GM12864 (cell line): Measurements from ENCODE around the gene PGAP3.

ENCODE experiments used
- DNase-seq: peaks from one replicate; pipeline ENCODE4 v3.0.0-alpha.2; 2011; ENCODE audit warnings: low read depth
- H3K4me3 ChIP-seq: 2 replicates; pipeline ENCODE4 v1.5.1; 2011; ENCODE audit warnings: mild to moderate bottlenecking, low read depth, low read length, control low read depth
- TF ChIP-seq, protein P1 (sequence below): IDR thresholded peaks from 2 replicates; pipeline ENCODE4 v1.5.1; 2011; ENCODE audit warnings: low read depth, mild to moderate bottlenecking, moderate library complexity, low read length, control low read depth, inconsistent platforms; ENCODE audit errors: missing control alignments

Gene PGAP3

DNA sequence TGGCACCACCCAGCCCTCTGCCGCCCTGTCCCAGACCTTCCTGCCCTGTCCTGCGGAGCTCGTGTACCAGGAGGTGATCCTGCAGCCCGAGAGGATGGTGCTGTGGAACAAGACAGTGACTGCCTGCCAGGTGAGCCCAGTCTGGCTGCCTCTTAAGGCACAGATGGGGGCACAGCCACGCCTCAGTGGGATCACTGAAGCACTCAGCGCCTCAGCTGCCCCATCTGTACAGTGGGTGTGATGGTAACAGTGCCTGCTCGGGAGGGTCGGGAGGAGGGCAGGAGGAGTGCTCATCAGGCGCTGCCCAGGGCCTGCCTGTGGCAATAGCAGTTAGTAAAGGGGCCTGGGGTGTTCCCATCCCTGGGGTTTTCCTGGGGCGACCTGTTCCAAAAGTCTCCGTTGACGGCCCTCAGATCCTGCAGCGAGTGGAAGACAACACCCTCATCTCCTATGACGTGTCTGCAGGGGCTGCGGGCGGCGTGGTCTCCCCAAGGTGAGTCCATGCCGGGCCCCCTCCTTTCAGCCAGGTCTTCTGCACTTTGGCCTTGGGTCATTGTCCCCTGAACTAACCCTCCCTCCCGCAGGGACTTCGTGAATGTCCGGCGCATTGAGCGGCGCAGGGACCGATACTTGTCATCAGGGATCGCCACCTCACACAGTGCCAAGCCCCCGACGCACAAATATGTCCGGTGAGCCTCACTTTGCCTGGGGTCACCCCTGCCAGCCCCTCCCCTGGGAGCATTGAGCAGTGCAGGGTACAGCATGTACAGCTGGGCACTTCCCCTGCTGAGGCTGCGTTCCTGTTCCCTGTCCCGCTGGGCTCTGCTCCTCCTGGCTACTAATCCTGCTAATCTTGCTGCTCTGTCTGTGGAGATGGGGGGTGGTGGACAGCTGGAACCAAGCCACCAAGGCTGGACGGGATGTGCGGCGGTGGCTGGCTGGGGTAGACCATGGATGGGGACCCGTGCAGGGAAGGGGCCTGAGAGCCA, 27.2 kb downstream of the PGAP3 start:
- no peak for DNase-seq
- no peak overlapping the region for H3K4me3 ChIP-seq
- TF ChIP-seq, protein P1, sequence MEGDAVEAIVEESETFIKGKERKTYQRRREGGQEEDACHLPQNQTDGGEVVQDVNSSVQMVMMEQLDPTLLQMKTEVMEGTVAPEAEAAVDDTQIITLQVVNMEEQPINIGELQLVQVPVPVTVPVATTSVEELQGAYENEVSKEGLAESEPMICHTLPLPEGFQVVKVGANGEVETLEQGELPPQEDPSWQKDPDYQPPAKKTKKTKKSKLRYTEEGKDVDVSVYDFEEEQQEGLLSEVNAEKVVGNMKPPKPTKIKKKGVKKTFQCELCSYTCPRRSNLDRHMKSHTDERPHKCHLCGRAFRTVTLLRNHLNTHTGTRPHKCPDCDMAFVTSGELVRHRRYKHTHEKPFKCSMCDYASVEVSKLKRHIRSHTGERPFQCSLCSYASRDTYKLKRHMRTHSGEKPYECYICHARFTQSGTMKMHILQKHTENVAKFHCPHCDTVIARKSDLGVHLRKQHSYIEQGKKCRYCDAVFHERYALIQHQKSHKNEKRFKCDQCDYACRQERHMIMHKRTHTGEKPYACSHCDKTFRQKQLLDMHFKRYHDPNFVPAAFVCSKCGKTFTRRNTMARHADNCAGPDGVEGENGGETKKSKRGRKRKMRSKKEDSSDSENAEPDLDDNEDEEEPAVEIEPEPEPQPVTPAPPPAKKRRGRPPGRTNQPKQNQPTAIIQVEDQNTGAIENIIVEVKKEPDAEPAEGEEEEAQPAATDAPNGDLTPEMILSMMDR: no peak

DNA sequence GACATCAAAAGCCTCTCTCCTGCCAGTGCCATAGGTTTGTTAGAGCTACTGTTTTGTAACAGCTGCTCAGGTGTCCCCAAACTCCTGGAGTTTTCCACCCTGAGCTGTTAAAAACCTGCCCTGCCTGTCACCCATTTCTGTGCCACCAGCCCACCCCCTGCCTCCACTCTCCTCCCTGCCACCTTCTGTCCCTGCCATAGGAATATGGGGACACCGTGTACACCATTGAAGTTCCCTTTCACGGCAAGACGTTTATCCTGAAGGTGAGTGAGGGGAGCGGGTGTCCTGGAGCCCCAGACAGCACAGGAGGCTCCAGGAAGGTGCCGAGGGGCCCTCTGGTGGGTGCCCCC, 27.9 kb downstream of the PGAP3 start:
- TF ChIP-seq, protein P1: no peak
- no peak for DNase-seq
- no peak overlapping the region for H3K4me3 ChIP-seq

DNA sequence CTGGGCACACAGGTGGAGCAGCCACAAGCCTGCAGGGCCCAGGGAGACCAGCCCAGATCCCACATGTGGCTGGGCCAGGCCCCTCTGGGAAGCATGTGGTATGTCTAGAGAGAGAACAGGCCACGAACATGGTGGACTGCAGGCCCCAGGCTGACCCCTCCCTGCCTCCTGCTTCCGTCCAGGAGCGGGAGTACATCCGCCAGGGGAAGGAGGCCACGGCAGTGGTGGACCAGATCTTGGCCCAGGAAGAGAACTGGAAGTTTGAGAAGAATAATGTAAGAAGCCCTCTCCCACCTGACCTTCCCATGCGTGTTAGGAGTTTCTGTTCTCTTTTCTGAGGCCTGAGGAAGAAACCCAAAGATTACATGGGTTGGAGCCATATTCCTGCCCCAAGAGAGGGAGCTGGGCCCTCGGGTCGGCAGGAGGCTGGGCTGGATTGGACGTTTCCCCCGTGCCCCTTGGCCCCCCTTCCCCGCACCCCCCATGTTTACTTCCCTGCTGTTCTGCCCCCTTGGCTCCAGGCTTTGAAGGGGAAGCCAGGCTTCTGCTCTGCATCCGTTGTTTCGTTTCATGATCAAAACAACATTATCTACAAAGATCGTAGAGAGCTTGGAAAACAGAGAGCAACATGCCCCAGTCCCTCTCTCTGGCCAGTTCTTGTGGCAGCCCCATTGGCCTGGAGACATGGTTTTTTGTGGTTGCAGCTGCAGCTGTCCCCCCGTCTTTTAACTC, 28.4 kb downstream of the PGAP3 start:
- TF ChIP-seq, protein P1: no peak
- no peak for DNase-seq
- no peak overlapping the region for H3K4me3 ChIP-seq

GRCh38 chr17:39658760-39659159, 29.1 kb downstream of the PGAP3 start:
- no peak for DNase-seq
- H3K4me3 ChIP-seq: no peak overlapping the region
- TF ChIP-seq, protein P1: no peak

DNA sequence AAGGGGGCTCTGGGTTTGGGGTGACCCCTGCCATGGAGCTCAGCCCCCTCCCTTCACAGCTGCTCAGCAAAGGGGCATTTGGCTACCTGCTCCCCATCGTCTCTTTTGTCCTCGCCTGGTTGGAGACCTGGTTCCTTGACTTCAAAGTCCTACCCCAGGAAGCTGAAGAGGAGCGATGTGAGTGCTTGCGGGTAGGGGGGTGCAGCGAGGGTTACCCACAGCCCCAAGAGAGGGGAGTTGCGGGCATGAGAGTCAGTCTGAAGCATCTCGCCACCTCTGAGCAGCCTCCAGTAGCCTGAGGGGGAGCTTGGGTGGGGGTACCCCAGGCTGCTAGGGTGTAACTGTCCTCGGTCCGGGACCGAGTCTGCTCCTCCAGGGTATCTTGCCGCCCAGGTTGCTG, 29.5 kb downstream of the PGAP3 start:
- no peak for DNase-seq
- no peak overlapping the region for H3K4me3 ChIP-seq
- TF ChIP-seq, protein P1: no peak

GRCh38 chr17:39655105-39655504, 32.8 kb downstream of the PGAP3 start:
- TF ChIP-seq, protein P1: no peak

More at GRCh38 chr17:39655105-39655504, 32.8 kb downstream of the PGAP3 start:
- no peak for DNase-seq
- no peak overlapping the region for H3K4me3 ChIP-seq
